SK-N-SH (cell line): ENCODE data around the gene STXBP1.

Experiments
- CTCF ChIP-seq: fragments of 200-600 bp; sonication (generic); IDR thresholded peaks from 2 replicates; pipeline ENCODE4 v1.6.1; 2017; ENCODE audit warnings: antibody characterized with exemption, mild to moderate bottlenecking, moderate library complexity
- SMC3 ChIP-seq: IDR thresholded peaks from 2 replicates; pipeline ENCODE4 v1.6.1; 2012; ENCODE audit warnings: low read depth, low read length, improper control_type of control experiment

- TF ChIP-seq CTCF (no peak), SMC3 (no peak)
Observed at GRCh38 chr9:127598839-127599549, 13.1 kb upstream of the STXBP1 start.
